H1 (cell line): ENCODE results near the gene SERINC1. TPM values are rescaled to one million over a fixed set of nuclear protein-coding genes. Genes with fewer than 3 reads are reported as not detected.

Experiments used
- CBX5 ChIP-seq: fragments of 300-800, 300-1000 bp; sonication (generic); IDR thresholded peaks from 2 replicates; pipeline ENCODE4 v1.7.1; 2016; ENCODE audit warnings: antibody characterized with exemption, low read length, low read depth
- RNF2 ChIP-seq: fragments of 200-900, 300-1000 bp; sonication (generic); IDR thresholded peaks from 2 replicates; pipeline ENCODE4 v1.7.1; 2016; ENCODE audit warnings: borderline replicate concordance, low read depth, mild to moderate bottlenecking, antibody characterized with exemption, low read length; ENCODE audit not compliant: poor library complexity, severe bottlenecking; ENCODE audit errors: missing control alignments
- TEAD4 ChIP-seq: IDR thresholded peaks from 2 replicates; pipeline ENCODE4 v1.6.1; 2012; ENCODE audit warnings: low read depth, low read length, inconsistent platforms, mixed read lengths
- polyA plus RNA-seq, 7 experiments: library from polyadenylated mRNA; depleted of rRNA in 3 of 7; stranded (reverse) in 5 of 7; unstranded in 2 of 7; fragments of >200 nt in 5 of 7; fragments of 200-250 nt in 2 of 7; gene quantifications; 1 replicate in 5 of 7; 2 replicates in 1 of 7; 4 replicates in 1 of 7; pipeline versions ENCODE4 v1.2.1 to v1.2.3, GENCODE V29; 2011 to 2013; ENCODE audit warnings: missing spikeins in 2 of 7, mixed read lengths in 2 of 7
- total RNA-seq: library from RNA; stranded (reverse); fragmentation: NEBNext Ultra II Directional; extraction: Animal tissue kit (Norgen Biotek cat#: 25700); gene quantifications from 2 replicates; pipeline ENCODE4 v1.2.1, GENCODE V29; 2021
- TF ChIP-seq, protein P1 (sequence below), 3 experiments: IDR thresholded peaks; 1 replicate in 2 of 3; 2 replicates in 1 of 3; pipeline versions ENCODE4 v1.5.1 to v1.6.1; 2011; ENCODE audit warnings: low read length in 3 of 3, mild to moderate bottlenecking in 3 of 3, inconsistent platforms in 2 of 3, low read depth in 1 of 3, moderate library complexity in 1 of 3; ENCODE audit not compliant: insufficient read depth in 1 of 3; ENCODE audit errors: control extremely low read depth in 1 of 3

The SERINC1 gene
- total and polyA plus RNA-seq, 2 of the 8 experiments (the other 6 are each of a cell fraction or from before 2014, with no cell fraction given), result 15.4 to 38.6 TPM

DNA sequence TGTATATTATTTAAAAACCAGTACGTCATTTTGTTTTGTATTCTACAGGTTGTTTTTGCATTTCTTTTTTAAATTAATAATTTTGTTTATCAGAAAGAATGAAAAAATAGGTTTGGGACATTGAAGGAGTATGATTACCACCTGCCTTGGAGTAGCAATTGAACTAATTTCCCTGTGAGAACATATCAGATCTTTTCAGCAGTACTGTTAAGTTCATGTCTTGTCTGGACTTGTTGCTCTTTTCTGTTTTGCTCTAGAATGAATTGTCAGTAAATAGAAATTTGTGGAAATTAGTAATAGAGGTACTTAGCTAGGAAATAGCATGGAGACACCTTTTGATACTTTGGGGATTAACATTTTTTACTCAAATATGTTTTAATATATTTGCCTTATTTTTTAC, 47.9 kb downstream of the SERINC1 start (continued):
- no peak for TF ChIP-seq RNF2
- TF ChIP-seq, protein P1, sequence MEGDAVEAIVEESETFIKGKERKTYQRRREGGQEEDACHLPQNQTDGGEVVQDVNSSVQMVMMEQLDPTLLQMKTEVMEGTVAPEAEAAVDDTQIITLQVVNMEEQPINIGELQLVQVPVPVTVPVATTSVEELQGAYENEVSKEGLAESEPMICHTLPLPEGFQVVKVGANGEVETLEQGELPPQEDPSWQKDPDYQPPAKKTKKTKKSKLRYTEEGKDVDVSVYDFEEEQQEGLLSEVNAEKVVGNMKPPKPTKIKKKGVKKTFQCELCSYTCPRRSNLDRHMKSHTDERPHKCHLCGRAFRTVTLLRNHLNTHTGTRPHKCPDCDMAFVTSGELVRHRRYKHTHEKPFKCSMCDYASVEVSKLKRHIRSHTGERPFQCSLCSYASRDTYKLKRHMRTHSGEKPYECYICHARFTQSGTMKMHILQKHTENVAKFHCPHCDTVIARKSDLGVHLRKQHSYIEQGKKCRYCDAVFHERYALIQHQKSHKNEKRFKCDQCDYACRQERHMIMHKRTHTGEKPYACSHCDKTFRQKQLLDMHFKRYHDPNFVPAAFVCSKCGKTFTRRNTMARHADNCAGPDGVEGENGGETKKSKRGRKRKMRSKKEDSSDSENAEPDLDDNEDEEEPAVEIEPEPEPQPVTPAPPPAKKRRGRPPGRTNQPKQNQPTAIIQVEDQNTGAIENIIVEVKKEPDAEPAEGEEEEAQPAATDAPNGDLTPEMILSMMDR (IDR thresholded peaks at IDR 0.05; ENCODE audit: control extremely low read depth in 1 of 3, insufficient read depth in 1 of 3, low read depth in 1 of 3, low read length in 3 of 3), result no peak
- TF ChIP-seq CBX5, result no peak
- no peak for TF ChIP-seq TEAD4
